Astrocyte (in vitro differentiated cells and primary cell): ENCODE results near the gene MPHOSPH9.

ENCODE experiments used
- EZH2 ChIP-seq: IDR thresholded peaks from 2 replicates; pipeline ENCODE4 v1.6.1; 2012; ENCODE audit warnings: mild to moderate bottlenecking, low read length, inconsistent platforms; ENCODE audit not compliant: insufficient read depth
- TF ChIP-seq, protein P1 (sequence below): IDR thresholded peaks from 2 replicates; pipeline ENCODE4 v1.5.1; 2011; ENCODE audit warnings: low read depth, mild to moderate bottlenecking, inconsistent platforms, low read length, moderate library complexity; ENCODE audit not compliant: insufficient read depth

DNA sequence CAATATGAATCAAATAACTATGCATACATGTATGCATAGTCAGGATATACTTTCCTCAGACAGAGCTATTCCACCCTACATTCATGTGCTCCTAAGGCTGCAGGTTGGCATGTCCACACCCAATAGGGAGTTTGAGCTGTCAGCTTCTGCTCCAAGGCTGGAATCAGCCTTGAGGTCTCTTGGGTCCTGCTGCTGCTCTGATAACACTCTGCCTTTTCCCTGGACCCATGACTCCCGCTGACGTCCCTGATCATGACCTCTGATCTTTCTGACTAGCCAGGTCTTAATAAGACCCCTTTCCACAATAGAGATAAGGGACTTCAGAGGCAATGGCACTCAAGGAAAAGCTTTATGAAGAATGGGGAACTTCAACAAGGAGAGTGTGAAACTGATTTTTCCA, 87.7 kb downstream of the MPHOSPH9 start:
- TF ChIP-seq, protein P1, sequence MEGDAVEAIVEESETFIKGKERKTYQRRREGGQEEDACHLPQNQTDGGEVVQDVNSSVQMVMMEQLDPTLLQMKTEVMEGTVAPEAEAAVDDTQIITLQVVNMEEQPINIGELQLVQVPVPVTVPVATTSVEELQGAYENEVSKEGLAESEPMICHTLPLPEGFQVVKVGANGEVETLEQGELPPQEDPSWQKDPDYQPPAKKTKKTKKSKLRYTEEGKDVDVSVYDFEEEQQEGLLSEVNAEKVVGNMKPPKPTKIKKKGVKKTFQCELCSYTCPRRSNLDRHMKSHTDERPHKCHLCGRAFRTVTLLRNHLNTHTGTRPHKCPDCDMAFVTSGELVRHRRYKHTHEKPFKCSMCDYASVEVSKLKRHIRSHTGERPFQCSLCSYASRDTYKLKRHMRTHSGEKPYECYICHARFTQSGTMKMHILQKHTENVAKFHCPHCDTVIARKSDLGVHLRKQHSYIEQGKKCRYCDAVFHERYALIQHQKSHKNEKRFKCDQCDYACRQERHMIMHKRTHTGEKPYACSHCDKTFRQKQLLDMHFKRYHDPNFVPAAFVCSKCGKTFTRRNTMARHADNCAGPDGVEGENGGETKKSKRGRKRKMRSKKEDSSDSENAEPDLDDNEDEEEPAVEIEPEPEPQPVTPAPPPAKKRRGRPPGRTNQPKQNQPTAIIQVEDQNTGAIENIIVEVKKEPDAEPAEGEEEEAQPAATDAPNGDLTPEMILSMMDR, result no peak
- TF ChIP-seq EZH2, result no peak
